OCI-LY1 (cell line): Measurements from ENCODE around the gene DAP.

Source experiments
- H2AFZ ChIP-seq: fragments of 200-600 bp; sonication (generic), shearing (Covaris generic); 2 replicates; pipeline ENCODE4 v1.6.0; 2014; ENCODE audit warnings: antibody characterized with exemption, mild to moderate bottlenecking, low read length
- H3F3A ChIP-seq: fragments of 200-600 bp; sonication (generic), shearing (Covaris generic); 2 replicates; pipeline ENCODE4 v1.6.0; 2014; ENCODE audit warnings: mild to moderate bottlenecking, antibody characterized with exemption, low read length, moderate library complexity; ENCODE audit not compliant: insufficient read depth
- H3K27ac ChIP-seq: fragments of 200-600 bp; sonication (generic); 2 replicates; pipeline ENCODE4 v1.5.1; 2014; ENCODE audit warnings: low read length, mixed run types, mild to moderate bottlenecking, low read depth; ENCODE audit not compliant: poor library complexity, severe bottlenecking
- H3K27me3 ChIP-seq: fragments of 200-600 bp; sonication (generic); 2 replicates; pipeline ENCODE4 v1.6.0; 2014; ENCODE audit warnings: antibody characterized with exemption, mild to moderate bottlenecking, low read length, moderate library complexity; ENCODE audit not compliant: insufficient read depth
- H3K36me3 ChIP-seq: fragments of 200-600 bp; sonication (generic); 2 replicates; pipeline ENCODE4 v1.6.1; 2014; ENCODE audit warnings: mild to moderate bottlenecking, antibody characterized with exemption, low read length, moderate library complexity, mixed read lengths; ENCODE audit not compliant: insufficient read depth
- H3K4me1 ChIP-seq: fragments of 200-600 bp; sonication (generic); 2 replicates; pipeline ENCODE4 v1.5.1; 2014; ENCODE audit warnings: mild to moderate bottlenecking, low read length, moderate library complexity; ENCODE audit not compliant: insufficient read depth, severe bottlenecking
- H3K4me2 ChIP-seq: fragments of 200-600 bp; sonication (generic), shearing (Covaris generic); 2 replicates; pipeline ENCODE4 v1.6.1; 2014; ENCODE audit warnings: low read length
- H3K4me3 ChIP-seq: fragments of 200-600 bp; sonication (generic); 2 replicates; pipeline ENCODE4 v1.5.1; 2014; ENCODE audit warnings: low read length, low read depth, mild to moderate bottlenecking, mixed read lengths; ENCODE audit not compliant: poor library complexity, severe bottlenecking
- H3K79me2 ChIP-seq: fragments of 200-600 bp; shearing (Covaris generic); 2 replicates; pipeline ENCODE4 v1.6.1; 2016; ENCODE audit warnings: mixed run types, low read length, mixed read lengths; ENCODE audit not compliant: insufficient read depth
- H3K9ac ChIP-seq: fragments of 200-600 bp; sonication (generic), shearing (Covaris generic); 2 replicates; pipeline ENCODE4 v1.6.1; 2014; ENCODE audit warnings: mild to moderate bottlenecking, low read length, mixed read lengths
- H3K9me2 ChIP-seq: fragments of 200-600 bp; sonication (generic), shearing (Covaris generic); 2 replicates; pipeline ENCODE4 v1.6.1; 2014; ENCODE audit warnings: low read depth, mild to moderate bottlenecking, low read length, mixed read lengths
- H3K9me3 ChIP-seq: fragments of 200-600 bp; shearing (Covaris generic); 2 replicates; pipeline ENCODE4 v1.6.1; 2014; ENCODE audit warnings: low read length, mixed read lengths
- H4K20me1 ChIP-seq: fragments of 200-600 bp; sonication (generic), shearing (Covaris generic); 2 replicates; pipeline ENCODE4 v1.6.0; 2016; ENCODE audit warnings: mild to moderate bottlenecking, low read length; ENCODE audit not compliant: insufficient read depth
- CTCF ChIP-seq: fragments of 200-600 bp; sonication (generic), shearing (Covaris generic); IDR thresholded peaks from 2 replicates; pipeline ENCODE4 v1.5.1; 2017; ENCODE audit warnings: mild to moderate bottlenecking, antibody characterized with exemption, low read length, moderate library complexity, mixed read lengths
- EZH2 ChIP-seq: fragments of 200-600 bp; sonication (generic), shearing (Covaris generic); IDR thresholded peaks from 2 replicates; pipeline ENCODE4 v1.8.0; 2017; ENCODE audit warnings: borderline replicate concordance, mixed run types, mild to moderate bottlenecking, antibody characterized with exemption, low read length, moderate library complexity, mixed read lengths

DAP gene

GRCh38 chr5:10681731-10682679 is 79.0 kb downstream of the DAP start:
- no peak for TF ChIP-seq EZH2
- H3K4me3 ChIP-seq, result no peak overlapping the region
- H3K9me3 ChIP-seq, result no peaks in the 10 kb centered on the region
- no peaks in the 10 kb centered on the region for H3K27me3 ChIP-seq
- no peak overlapping the region for H3K9ac ChIP-seq
- no peak overlapping the region for H3K4me2 ChIP-seq
- no peaks in the 10 kb centered on the region for H3K9me2 ChIP-seq
- no peak overlapping the region for H3K27ac ChIP-seq
- no peaks in the 10 kb centered on the region for H3K79me2 ChIP-seq
- H4K20me1 ChIP-seq, result no peaks in the 10 kb centered on the region
- H3K36me3 ChIP-seq, result peaks cover 57% of the 10 kb centered on the region
- no peaks in the 10 kb centered on the region for H3F3A ChIP-seq
- no peaks in the 10 kb centered on the region for H3K4me1 ChIP-seq
- H2AFZ ChIP-seq, result no peak overlapping the region

GRCh38 chr5:10680876-10681481 is 80.1 kb downstream of the DAP start:
- H3K79me2 ChIP-seq, result no peaks in the 10 kb centered on the region
- TF ChIP-seq EZH2 (no peak), CTCF (no peak)
- H3K27me3 ChIP-seq, result no peaks in the 10 kb centered on the region
- no peaks in the 10 kb centered on the region for H3K4me1 ChIP-seq
- peaks cover 58% of the 10 kb centered on the region for H3K36me3 ChIP-seq
- H3K9ac ChIP-seq, result no peak overlapping the region
- no peaks in the 10 kb centered on the region for H3K9me3 ChIP-seq
- no peak overlapping the region for H3K4me3 ChIP-seq
- H3K4me2 ChIP-seq, result no peak overlapping the region
- H3K9me2 ChIP-seq, result no peaks in the 10 kb centered on the region
- H3F3A ChIP-seq, result no peaks in the 10 kb centered on the region
- H4K20me1 ChIP-seq, result no peaks in the 10 kb centered on the region
- H3K27ac ChIP-seq, result no peak overlapping the region
- no peak overlapping the region for H2AFZ ChIP-seq

- H2AFZ ChIP-seq, result no peak overlapping the region
These were observed 81.6 kb downstream of the DAP start for GRCh38 chr5:10679336-10679988.

More at GRCh38 chr5:10679336-10679988, 81.6 kb downstream of the DAP start:
- Histone ChIP-seq H3F3A (no peaks in the 10 kb centered on the region), H3K9me3 (no peaks in the 10 kb centered on the region), H3K36me3 (peaks cover 52% of the 10 kb centered on the region), H3K9ac (no peak overlapping the region), H3K9me2 (no peaks in the 10 kb centered on the region), H3K27me3 (no peaks in the 10 kb centered on the region), H3K4me1 (no peaks in the 10 kb centered on the region), H3K27ac (no peak overlapping the region), H3K4me2 (no peak overlapping the region), H4K20me1 (no peaks in the 10 kb centered on the region), H3K79me2 (no peaks in the 10 kb centered on the region), H3K4me3 (no peak overlapping the region)
- TF ChIP-seq EZH2 (no peak), CTCF (no peak)
